K562 (cell line): ENCODE results near the gene MAGEA1. TPM values are rescaled to one million over a fixed set of nuclear protein-coding genes. Genes with fewer than 3 reads are reported as not detected.
"Not testable (repeated sequence)": the region's sequence is repeated elsewhere in the genome, so short reads cannot be mapped to it uniquely, and the experiment has no call there.

Experiments
- ATAC-seq: fragments of 200-7000 bp; cut with Tn5 transposase; 3 replicates; pipeline ENCODE4 v1.9.1; 2020; ENCODE audit warnings: moderate library complexity
- BruUV-seq: library from RNA; stranded (reverse); fragments of 400-500 nt; replicated peaks from 2 replicates; lab custom pipeline; 2021; lab: Mats Ljungman, UMichigan
- CTCF ChIA-PET: fragments of 300-600 bp; formaldehyde crosslinking; extraction: SDS; loops from one replicate; lab custom pipeline; 2021; ENCODE audit warnings: low intra/inter-chr PET ratio; lab: Yijun Ruan, JAX
- POLR2A ChIA-PET: fragments of 300-600, 350-650 bp; sonication (Branson Sonifier 250); formaldehyde crosslinking; extraction: SDS; loops from one replicate; lab custom pipeline; 2021; ENCODE audit warnings: antibody characterized with exemption, inconsistent platforms; lab: Yijun Ruan, JAX
- DNase-seq, 4 experiments: peaks; one replicate each; pipeline versions ENCODE4 v3.0.0 to v3.0.0-alpha.2; 2011 to 2018; ENCODE audit warnings: low spot score in 3 of 4, mixed read lengths in 3 of 4; ENCODE audit errors: extremely low read depth in 1 of 4
- FAIRE-seq: peaks from 2 replicates; lab custom pipeline; 2011; peaks lifted over from hg19 to GRCh38; lab: Jason Lieb, UNC
- H2AFZ ChIP-seq: 2 replicates; pipeline ENCODE4 v1.6.0; 2011; ENCODE audit warnings: low read depth, low read length, control low read depth, inconsistent platforms
- H3K27ac ChIP-seq: fragments of 200-600 bp; 3 replicates; pipeline ENCODE4 v1.8.0; 2011; ENCODE audit warnings: low read depth, mild to moderate bottlenecking, control low read depth, inconsistent platforms, low read length, moderate library complexity, mixed read lengths; ENCODE audit errors: extremely low read depth
- H3K27me3 ChIP-seq, 2 experiments: fragments of 300-600 bp in 1 of 2; 2 replicates in 1 of 2; 3 replicates in 1 of 2; pipeline versions ENCODE4 v1.6.0 to v1.8.0; 2011; ENCODE audit warnings: inconsistent platforms in 2 of 2, low read length in 2 of 2, mild to moderate bottlenecking in 1 of 2, mixed read lengths in 1 of 2, moderate library complexity in 1 of 2; ENCODE audit not compliant: control insufficient read depth in 2 of 2, insufficient read depth in 2 of 2
- H3K36me3 ChIP-seq: fragments of 300-600 bp; 3 replicates; pipeline ENCODE4 v1.8.0; 2011; ENCODE audit warnings: mild to moderate bottlenecking, low read length, inconsistent platforms; ENCODE audit not compliant: control insufficient read depth, insufficient read depth
- H3K4me1 ChIP-seq, 2 experiments: fragments of 200-600 bp in 1 of 2; replicated peaks in 1 of 2; 2 replicates in 1 of 2; 3 replicates in 1 of 2; pipeline versions ENCODE4 v1.5.1 to v1.8.0; 2011; ENCODE audit warnings: inconsistent platforms in 2 of 2, low read length in 2 of 2, mild to moderate bottlenecking in 1 of 2, mixed read lengths in 1 of 2, moderate library complexity in 1 of 2; ENCODE audit not compliant: control insufficient read depth in 2 of 2, insufficient read depth in 2 of 2
- H3K4me2 ChIP-seq: 2 replicates; pipeline ENCODE4 v1.6.1; 2011; ENCODE audit warnings: low read length, control low read depth, inconsistent platforms, mixed read lengths; ENCODE audit not compliant: insufficient read depth
- H3K4me3 ChIP-seq: fragments of 200-600 bp; sonication (generic), shearing (Covaris generic); 2 replicates; pipeline ENCODE4 v1.5.1; 2016; ENCODE audit warnings: control low read depth, inconsistent platforms
- H3K79me2 ChIP-seq: fragments of 200-600 bp; 3 replicates; pipeline ENCODE4 v1.8.0; 2011; ENCODE audit warnings: low read length, inconsistent platforms; ENCODE audit not compliant: control insufficient read depth, insufficient read depth
- H3K9ac ChIP-seq, 2 experiments: 2 replicates each; pipeline versions ENCODE4 v1.6.0 to v1.6.1; 2011; ENCODE audit warnings: low read depth in 2 of 2, low read length in 2 of 2, control low read depth in 1 of 2, inconsistent platforms in 1 of 2, mild to moderate bottlenecking in 1 of 2, mixed read lengths in 1 of 2; ENCODE audit not compliant: insufficient read depth in 1 of 2
- H3K9me1 ChIP-seq: one replicate; pipeline ENCODE4 v1.6.0; 2011; ENCODE audit warnings: inconsistent platforms, mild to moderate bottlenecking, low read length, moderate library complexity; ENCODE audit not compliant: control insufficient read depth, insufficient read depth
- H3K9me3 ChIP-seq: replicated peaks from 2 replicates; pipeline ENCODE4 v1.5.1; 2011; ENCODE audit warnings: low read depth, low read length, inconsistent platforms; ENCODE audit not compliant: control insufficient read depth, insufficient read depth
- H4K20me1 ChIP-seq: replicated peaks from 2 replicates; pipeline ENCODE4 v1.6.1; 2011; ENCODE audit warnings: low read length, inconsistent platforms, mixed read lengths; ENCODE audit not compliant: control insufficient read depth, insufficient read depth
- CBX5 ChIP-seq: IDR thresholded peaks from 2 replicates; pipeline ENCODE4 v1.6.1; 2014; ENCODE audit warnings: low read depth, borderline replicate concordance
- MTA3 ChIP-seq: fragments of 450-650 bp; formaldehyde crosslinking; IDR thresholded peaks from 2 replicates; pipeline ENCODE4 v1.6.1; 2017; ENCODE audit warnings: mild to moderate bottlenecking, borderline replicate concordance
- NFYB ChIP-seq: IDR thresholded peaks from 2 replicates; pipeline ENCODE4 v1.6.1; 2011; ENCODE audit warnings: mild to moderate bottlenecking, moderate library complexity; ENCODE audit not compliant: insufficient read length; ENCODE audit errors: extremely low read depth
- PRPF4 ChIP-seq: fragments of 200-400 bp; formaldehyde crosslinking; IDR thresholded peaks from one replicate; pipeline ENCODE4 v1.6.1; 2017; ENCODE audit warnings: low read length, low read depth, mild to moderate bottlenecking; ENCODE audit not compliant: insufficient read depth, poor library complexity, severe bottlenecking
- RBM25 ChIP-seq: fragments of 200-400 bp; formaldehyde crosslinking; IDR thresholded peaks from 2 replicates; pipeline ENCODE4 v1.6.1; 2018; ENCODE audit warnings: low read length, low read depth, moderate library complexity; ENCODE audit not compliant: severe bottlenecking
- SRSF1 ChIP-seq: fragments of 200-400 bp; formaldehyde crosslinking; IDR thresholded peaks from 2 replicates; pipeline ENCODE4 v1.6.1; 2017; ENCODE audit warnings: mild to moderate bottlenecking, low read depth, low read length, moderate library complexity
- ZNF384 ChIP-seq: IDR thresholded peaks from 2 replicates; pipeline ENCODE4 v1.6.1; 2012; ENCODE audit warnings: low read depth, low read length, improper control_type of control experiment
- ZNF655 ChIP-seq: fragments of 250-450 bp; sonication (Bioruptor Pico); IDR thresholded peaks from 2 replicates; pipeline ENCODE4 v1.5.0; 2021
- WGBS: fragments of 100-300 bp; shearing (Covaris generic); methylation state at CpG from one replicate; pipeline ENCODE4 v1.1.6; 2016; ENCODE audit warnings: low coverage, mixed read lengths; ENCODE audit not compliant: insufficient coverage; ENCODE audit errors: missing lambda C conversion rate; 5-methylcytosine and 5-hydroxymethylcytosine counted together
- in situ Hi-C: fragments of 300-500 bp; cut with MboI; formaldehyde crosslinking; loops from 4 replicates; pipeline ENCODE4 v1.15.0; 2018; ENCODE audit warnings: inconsistent platforms, mixed read lengths
- intact Hi-C: fragments of 100-400 bp; cut with micrococcal nuclease; formaldehyde crosslinking; loops from 2 replicates; pipeline ENCODE4 v1.14.2; 2022
- polyA plus RNA-seq, 8 experiments: library from polyadenylated mRNA; depleted of rRNA in 4 of 8; stranded (reverse) in 5 of 8; unstranded in 3 of 8; fragments of >200 nt; fragmentation: Nextera tagmentation in 2 of 8; fragmentation: Illumina TruSeq in 1 of 8; extraction: Ambion mirVana in 2 of 8; extraction: Trizol in 1 of 8; gene quantifications; 2 replicates each; pipeline versions ENCODE4 v1.2.1 to v1.2.3, GENCODE V29; 2011 to 2014; ENCODE audit warnings: inconsistent platforms in 1 of 8, missing spikeins in 1 of 8
- total RNA-seq, 7 experiments: library from RNA; depleted of rRNA in 6 of 7; stranded (reverse); fragments of >200 nt in 6 of 7; fragmentation: Illumina TruSeq in 2 of 7; extraction: Trizol in 2 of 7; gene quantifications; 2 replicates each; pipeline versions ENCODE4 v1.2.1 to v1.2.3, GENCODE V29; 2011 to 2021; ENCODE audit warnings: low replicate concordance in 1 of 7

Gene MAGEA1
- total and polyA plus RNA-seq, 9 of the 15 experiments (the other 6 are each of a cell fraction or from before 2014, with no cell fraction given) = 10.2 to 57.9 (median 44.1) TPM

- Histone ChIP-seq H2AFZ (no peak overlapping the region), H3K79me2 (no peaks in the 10 kb centered on the region), H3K4me3 (no peak overlapping the region), H3K4me1 (no peaks in the 10 kb centered on the region), H3K27ac (no peak overlapping the region), H3K27me3 (no peaks in the 10 kb centered on the region), H3K9me3 (no peaks in the 10 kb centered on the region), H3K4me2 (no peak overlapping the region), H3K36me3 (no peaks in the 10 kb centered on the region), H3K9me1 (no peaks in the 10 kb centered on the region), H4K20me1 (no peaks in the 10 kb centered on the region), H3K9ac (no peak overlapping the region)
- FAIRE-seq = no peak
- ChIA-PET POLR2A (no interaction called here), CTCF (no interaction called here)
- TF ChIP-seq MTA3 (peak; percentile 58; the same call in 1 of the 2 replicates), NFYB (peak; percentile 89), PRPF4 (no peak), SRSF1 (no peak), RBM25 (peak; percentile 15), ZNF655 (no peak), ZNF384 (no peak), CBX5 (no peak)
- peak; percentile 83 for ATAC-seq
- 10% methylated on average over 3 of the region's 3 CpGs for whole genome bisulfite sequencing
- intact Hi-C loops = no loop called here
- in situ Hi-C loops = no loop called here
- BruUV-seq = no TSS peak
- peak; percentile 8 to 46 (median 16) for DNase-seq
Observed at GRCh38 chrX:153164733-153165132, 14.4 kb upstream of the MAGEA1 start.

GRCh38 chrX:153168423-153168822 is 10.7 kb upstream of the MAGEA1 start:
- H3K79me2 ChIP-seq, H3K36me3 ChIP-seq, H3K4me1 ChIP-seq, H2AFZ ChIP-seq, DNase-seq, H3K27me3 ChIP-seq, BruUV-seq, H3K9me1 ChIP-seq, H4K20me1 ChIP-seq, H3K4me2 ChIP-seq, POLR2A ChIA-PET, intact Hi-C loops, in situ Hi-C loops, H3K9ac ChIP-seq, H3K27ac ChIP-seq, ATAC-seq, CTCF ChIA-PET, H3K9me3 ChIP-seq, H3K4me3 ChIP-seq, FAIRE-seq: not testable (repeated sequence)
- 0% methylated on average over 1 of the region's 4 CpGs for WGBS
